Right lobe of liver (tissue), 6 donors: ENCODE results near the gene CRYL1. TPM values are rescaled to one million over a fixed set of nuclear protein-coding genes. Genes with fewer than 3 reads are reported as not detected.

Experiments
- ATAC-seq, 4 donors: fragments of 200-7000 bp; cut with Tn5 transposase; one replicate each; pipeline ENCODE4 v1.9.1; 2020; ENCODE audit warnings: mild to moderate bottlenecking in 4 of 4, moderate library complexity in 4 of 4
- DNase-seq, 3 donors: peaks; one replicate each; pipeline ENCODE4 v3.0.0-alpha.2; 2020
- H3K27ac ChIP-seq, 3 donors: fragments of 200-600 bp; one replicate each; pipeline ENCODE4 v1.8.0; 2022
- H3K27me3 ChIP-seq, 2 donors: fragments of 200-600 bp; one replicate each; pipeline ENCODE4 v1.8.0; 2022
- H3K36me3 ChIP-seq, 4 donors: fragments of 200-600 bp; sonication (generic) in 1 of 4; one replicate each; pipeline versions ENCODE4 v1.5.1 to v1.8.0; 2017 to 2022; ENCODE audit warnings: control low read depth in 1 of 4
- H3K4me1 ChIP-seq, 4 donors: fragments of 200-600 bp; sonication (generic) in 1 of 4; one replicate each; pipeline versions ENCODE4 v1.5.1 to v1.8.0; 2017 to 2022; ENCODE audit warnings: control low read depth in 1 of 4
- H3K4me3 ChIP-seq, 3 donors: fragments of 200-600 bp; one replicate each; pipeline ENCODE4 v1.8.0; 2022
- H3K9me3 ChIP-seq, 4 donors: fragments of 200-600 bp; sonication (generic) in 1 of 4; one replicate each; pipeline versions ENCODE4 v1.5.1 to v1.8.0; 2017 to 2022; ENCODE audit warnings: control low read depth in 1 of 4
- POLR2A ChIP-seq: fragments of 450-650 bp; IDR thresholded peaks from one replicate; pipeline ENCODE4 v1.6.1; 2017; ENCODE audit warnings: antibody characterized with exemption, mild to moderate bottlenecking
- WGBS: methylation state at CpG from one replicate; pipeline ENCODE4 v1.1.6; 2018; ENCODE audit warnings: low coverage, low lambda C conversion rate; ENCODE audit not compliant: insufficient coverage; ENCODE audit errors: missing lambda C conversion rate; 5-methylcytosine and 5-hydroxymethylcytosine counted together
- intact Hi-C, 2 donors: fragments of 100-400 bp; cut with DNase I; formaldehyde crosslinking; loops; one replicate each; pipeline versions ENCODE4 v1.11.2 to v1.14.1; 2022
- total RNA-seq, 6 experiments: library from RNA; depleted of rRNA in 2 of 6; stranded (reverse); fragments of >200 nt in 2 of 6; fragmentation: NEBNext Ultra II Directional in 3 of 6; extraction: Animal tissue kit (Norgen Biotek cat#: 25700) in 3 of 6; gene quantifications; one replicate each; pipeline versions ENCODE4 v1.1.0 to v1.2.4, GENCODE V29; 2016 to 2023
- TF ChIP-seq, protein P1 (sequence below), 4 donors: fragments of 200-600 bp in 3 of 4; fragments of 450-650 bp in 1 of 4; IDR thresholded peaks; one replicate each; pipeline versions ENCODE4 v1.5.1 to v1.8.0; 2016 to 2022; ENCODE audit warnings: antibody characterized with exemption in 4 of 4, mild to moderate bottlenecking in 2 of 4
- donor health status: DM: no; HTN: yes; CAD: no.
- donor health status: DM: no; HTN: no; CAD: no.
- donor health status: DM: no; HTN: no; CAD: no.
- donor health status: DM: no; HTN: yes; CAD: no.
- donor health status: DM: no; HTN: yes; CAD: no.

CRYL1 gene
- total RNA-seq, 6 experiments from 2014 or later, result 111 to 185 (median 151) TPM

DNA sequence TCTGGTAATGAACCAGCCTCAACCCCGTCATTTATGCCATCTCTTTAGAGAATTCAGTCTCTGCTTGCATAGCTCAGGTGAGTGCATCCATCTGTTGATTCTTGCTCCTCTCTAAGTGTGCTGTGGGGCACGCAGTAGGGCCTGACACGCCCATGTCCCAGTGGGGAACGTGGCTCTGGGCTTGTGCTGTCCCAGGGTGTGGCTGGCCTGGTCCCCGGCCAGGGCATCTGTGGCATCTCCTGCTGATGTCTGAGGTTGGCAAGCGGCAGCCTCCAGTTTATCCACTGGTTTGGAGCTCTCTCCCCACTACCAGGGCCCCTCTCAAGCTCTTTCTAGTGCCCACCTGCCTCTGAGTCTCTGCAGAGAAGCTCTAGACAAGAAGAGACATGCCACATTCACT lies 146.9 kb downstream of the CRYL1 start:
- intact Hi-C loops, result no loop called here
- H3K27me3 ChIP-seq, result no peaks in the 10 kb centered on the region
- H3K4me3 ChIP-seq, result no peak overlapping the region
- H3K27ac ChIP-seq, result no peak overlapping the region
- no peaks in the 10 kb centered on the region for H3K9me3 ChIP-seq
- TF ChIP-seq, protein P1, sequence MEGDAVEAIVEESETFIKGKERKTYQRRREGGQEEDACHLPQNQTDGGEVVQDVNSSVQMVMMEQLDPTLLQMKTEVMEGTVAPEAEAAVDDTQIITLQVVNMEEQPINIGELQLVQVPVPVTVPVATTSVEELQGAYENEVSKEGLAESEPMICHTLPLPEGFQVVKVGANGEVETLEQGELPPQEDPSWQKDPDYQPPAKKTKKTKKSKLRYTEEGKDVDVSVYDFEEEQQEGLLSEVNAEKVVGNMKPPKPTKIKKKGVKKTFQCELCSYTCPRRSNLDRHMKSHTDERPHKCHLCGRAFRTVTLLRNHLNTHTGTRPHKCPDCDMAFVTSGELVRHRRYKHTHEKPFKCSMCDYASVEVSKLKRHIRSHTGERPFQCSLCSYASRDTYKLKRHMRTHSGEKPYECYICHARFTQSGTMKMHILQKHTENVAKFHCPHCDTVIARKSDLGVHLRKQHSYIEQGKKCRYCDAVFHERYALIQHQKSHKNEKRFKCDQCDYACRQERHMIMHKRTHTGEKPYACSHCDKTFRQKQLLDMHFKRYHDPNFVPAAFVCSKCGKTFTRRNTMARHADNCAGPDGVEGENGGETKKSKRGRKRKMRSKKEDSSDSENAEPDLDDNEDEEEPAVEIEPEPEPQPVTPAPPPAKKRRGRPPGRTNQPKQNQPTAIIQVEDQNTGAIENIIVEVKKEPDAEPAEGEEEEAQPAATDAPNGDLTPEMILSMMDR (IDR thresholded peaks at IDR 0.05), result no peak
- no peak for TF ChIP-seq POLR2A
- no peaks in the 10 kb centered on the region for H3K4me1 ChIP-seq
- ATAC-seq (no peak), DNase-seq (no peak)
- WGBS, result 55% methylated on average over 4 of the region's 6 CpGs
- H3K36me3 ChIP-seq, result no peaks in the 10 kb centered on the region

DNA sequence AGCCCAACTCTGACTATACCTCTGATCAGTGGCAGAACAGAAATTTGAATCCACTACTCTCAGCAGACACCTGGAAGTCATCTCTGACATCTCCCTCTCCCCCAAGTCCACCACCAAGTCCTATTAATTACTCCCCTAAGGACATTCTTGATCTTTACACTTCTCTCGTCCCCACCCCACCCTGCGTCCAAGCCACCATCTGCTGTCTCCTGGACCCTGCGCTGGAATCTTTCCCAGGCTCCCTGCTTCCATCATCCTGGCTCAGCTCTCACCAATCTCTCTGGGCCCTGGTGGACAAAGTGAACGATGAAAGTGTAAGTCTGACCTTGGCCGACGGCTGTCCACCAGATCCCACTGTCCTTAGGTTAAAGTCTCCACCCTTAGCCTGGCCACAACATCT lies 147.9 kb downstream of the CRYL1 start:
- Histone ChIP-seq H3K36me3 (no peaks in the 10 kb centered on the region), H3K4me3 (no peak overlapping the region), H3K27me3 (no peaks in the 10 kb centered on the region), H3K4me1 (no peaks in the 10 kb centered on the region), H3K27ac (no peak overlapping the region), H3K9me3 (no peaks in the 10 kb centered on the region)
- intact Hi-C loops, result no loop called here
- TF ChIP-seq POLR2A, result no peak
- TF ChIP-seq, protein P1 (IDR thresholded peaks at IDR 0.05), result no peak
- ATAC-seq (no peak), DNase-seq (no peak)
- 75% methylated on average over 6 of the region's 6 CpGs for WGBS

DNA sequence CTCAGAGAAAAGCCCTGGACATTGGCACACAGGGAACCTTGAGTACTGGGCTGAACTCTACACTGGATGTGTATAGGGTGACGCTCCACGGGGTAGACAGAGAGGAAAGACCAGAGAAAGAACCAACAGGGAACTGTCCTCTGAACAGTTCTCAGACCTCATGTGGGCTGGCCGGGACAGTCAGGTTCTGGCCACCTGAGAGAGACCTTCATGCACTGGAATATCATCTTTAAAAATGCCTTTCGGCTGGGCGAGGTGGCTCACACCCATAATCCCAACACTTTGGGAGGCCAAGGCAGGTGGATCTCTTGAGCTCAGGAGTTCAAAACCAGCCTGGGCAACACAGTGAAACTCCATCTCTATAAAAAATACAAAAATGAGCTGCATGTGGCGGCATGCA lies 149.8 kb downstream of the CRYL1 start:
- TF ChIP-seq, protein P1 (IDR thresholded peaks at IDR 0.05), result no peak
- TF ChIP-seq POLR2A, result no peak
- no peaks in the 10 kb centered on the region for H3K9me3 ChIP-seq
- 70% methylated on average over 3 of the region's 6 CpGs for WGBS
- DNase-seq (no peak), ATAC-seq (no peak)
- H3K4me3 ChIP-seq, result no peak overlapping the region
- H3K36me3 ChIP-seq, result no peaks in the 10 kb centered on the region
- no peak overlapping the region for H3K27ac ChIP-seq
- intact Hi-C loops, result no loop called here
- H3K27me3 ChIP-seq, result no peaks in the 10 kb centered on the region
- no peaks in the 10 kb centered on the region for H3K4me1 ChIP-seq

DNA sequence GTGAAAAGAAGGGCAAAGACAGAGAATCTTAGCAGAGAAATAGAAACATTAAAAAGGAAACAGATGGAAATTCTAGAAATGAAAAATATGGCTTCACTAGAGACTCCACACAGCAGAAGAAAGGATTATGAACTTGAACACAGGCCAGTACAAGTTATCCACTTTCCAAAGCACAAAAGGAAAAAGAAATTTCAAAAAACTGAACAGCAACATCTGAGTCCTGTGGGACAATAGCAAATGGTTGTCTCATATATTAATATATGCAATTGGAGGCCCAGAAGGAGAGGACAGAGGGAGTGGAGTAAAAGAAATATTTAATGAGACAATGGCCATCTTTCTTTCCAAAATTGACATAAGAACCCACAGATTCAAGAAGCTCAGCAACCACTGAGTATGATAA lies 151.8 kb downstream of the CRYL1 start:
- TF ChIP-seq, protein P1 (IDR thresholded peaks at IDR 0.05), result no peak
- no peak for TF ChIP-seq POLR2A
- H3K27me3 ChIP-seq, result no peaks in the 10 kb centered on the region
- intact Hi-C loops, result no loop called here

DNA sequence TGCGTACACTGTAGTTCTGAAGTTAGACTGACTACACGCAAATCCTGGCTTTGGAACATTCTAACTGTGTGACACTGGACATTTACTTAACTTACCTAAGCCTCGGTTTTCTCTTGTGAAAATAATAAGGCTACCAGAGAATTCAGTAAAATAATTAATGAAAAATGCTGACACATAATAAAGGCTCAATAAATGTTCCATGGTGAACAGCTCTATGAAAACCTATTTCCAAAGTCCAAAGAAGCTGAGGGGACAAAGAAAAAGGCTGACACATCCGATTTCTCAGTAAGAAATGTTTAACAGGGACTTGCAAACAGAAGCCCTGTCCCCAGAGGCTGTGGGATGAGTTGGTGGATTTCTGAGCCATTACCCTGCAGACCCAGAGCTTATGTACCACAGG lies 153.8 kb downstream of the CRYL1 start:
- no peak for ATAC-seq
- no peaks in the 10 kb centered on the region for H3K36me3 ChIP-seq
- no peak for TF ChIP-seq POLR2A
- TF ChIP-seq, protein P1 (IDR thresholded peaks at IDR 0.05), result no peak
- H3K27ac ChIP-seq, result no peak overlapping the region
- DNase-seq, result no peak
- intact Hi-C loops, result no loop called here
- H3K4me1 ChIP-seq, result no peaks in the 10 kb centered on the region
- no peak overlapping the region for H3K4me3 ChIP-seq
- WGBS, result 70% methylated on average over 4 of the region's 4 CpGs
- no peaks in the 10 kb centered on the region for H3K27me3 ChIP-seq
- H3K9me3 ChIP-seq, result no peaks in the 10 kb centered on the region

More for the DNA sequence above, 151.8 kb downstream of the CRYL1 start:
- H3K36me3 ChIP-seq, result no peaks in the 10 kb centered on the region
- no peak for ATAC-seq
- no peaks in the 10 kb centered on the region for H3K9me3 ChIP-seq
- no peak overlapping the region for H3K4me3 ChIP-seq
- H3K27ac ChIP-seq, result no peak overlapping the region
- no peaks in the 10 kb centered on the region for H3K4me1 ChIP-seq
- no peak for DNase-seq
